HepG2 (cell line): ENCODE results near the gene PRPF38B.

Experiments
- NBN ChIP-seq: fragments of 450-650 bp; conservative IDR thresholded peaks from 2 replicates; pipeline ENCODE4 v1.6.1; 2017
- SMC3 ChIP-seq: IDR thresholded peaks from 2 replicates; pipeline ENCODE4 v1.6.1; 2011; ENCODE audit warnings: low read length, improper control_type of control experiment
- ZBTB39 ChIP-seq: sonication (generic); formaldehyde crosslinking; IDR thresholded peaks from 2 replicates; pipeline ENCODE4 v1.5.0; 2020; ENCODE audit warnings: missing genetic modification reagents

- TF ChIP-seq ZBTB39 (no peak), SMC3 (no peak), NBN (no peak)
Measured at GRCh38 chr1:108715932-108716331, 23.8 kb downstream of the PRPF38B start.
